ENCODE results near the gene ARNT2. TPM values are rescaled to one million over a fixed set of nuclear protein-coding genes. Genes with fewer than 3 reads are reported as not detected.

ARNT2 gene
- total RNA-seq, 5 donors from 2014 or later (not counting 1 experiment from before 2014, with no cell fraction given), result 0.18 TPM; not detected in 4

GRCh38 chr15:80437334-80437891, 33.2 kb downstream of the ARNT2 start:
- Mint-ChIP-seq H3K4me1 (no peaks in the 10 kb centered on the region), H3K4me3 (no peak overlapping the region), H3K36me3 (no peaks in the 10 kb centered on the region), H3K27ac (no peak overlapping the region), H3K9me3 (no peaks in the 10 kb centered on the region), H3K27me3 (peaks cover 21 to 33% of the 10 kb centered on the region in 2 donors)
- no peak overlapping the region for H3K4me3 ChIP-seq (ENCODE audit: control insufficient read depth in 1 of 2, extremely low read depth in 1 of 2, low read length in 1 of 2)
- DNase-seq (no peak), ATAC-seq (replicated peaks in 1 of 4) (no peak)
- H3K4me1 ChIP-seq (ENCODE audit: control insufficient read depth in 1 of 2, extremely low read depth in 1 of 2, insufficient read depth in 2 of 2, low read length in 2 of 2), result no peaks in the 10 kb centered on the region
- 42% methylated on average over 2 of the region's 6 CpGs for WGBS (ENCODE audit: insufficient coverage)
- peaks cover 0 to 10% of the 10 kb centered on the region in 2 experiments for H3K27me3 ChIP-seq (replicated peaks in 1 of 2; ENCODE audit: control insufficient read depth in 2 of 2, extremely low read depth in 1 of 2, insufficient read depth in 2 of 2, low read length in 1 of 2)
- POLR2A ChIA-PET, result no interaction called here
- no peak overlapping the region for H3K27ac ChIP-seq (ENCODE audit: low read length)
- H3K9me3 ChIP-seq, result no peaks in the 10 kb centered on the region
- CTCF ChIA-PET, result no interaction called here
- no peaks in the 10 kb centered on the region for H3K36me3 ChIP-seq (ENCODE audit: control insufficient read depth in 2 of 2, extremely low read depth in 1 of 2, insufficient read depth in 1 of 2, low read length in 1 of 2)

DNA sequence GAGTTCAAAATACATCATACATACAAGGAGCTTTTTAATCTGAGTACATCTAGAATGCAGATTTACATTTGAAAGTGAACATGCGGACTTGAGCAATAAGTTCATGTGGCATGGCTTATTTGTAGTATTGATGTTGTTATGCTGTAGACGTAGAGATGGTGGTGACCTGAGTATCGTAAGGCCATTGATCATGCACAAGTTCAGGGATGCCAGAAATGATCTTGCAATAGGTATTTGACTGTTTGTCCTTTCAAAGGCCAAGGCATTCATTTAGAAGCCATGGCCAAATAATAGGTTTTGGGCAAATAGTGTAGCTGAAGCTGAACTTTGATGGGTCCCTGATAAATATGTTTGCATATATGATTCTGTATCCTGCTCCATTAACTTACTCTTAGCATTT, 35.0 kb downstream of the ARNT2 start:
- ATAC-seq (replicated peaks in 1 of 4), result no peak
- no peak overlapping the region for H3K4me3 Mint-ChIP-seq
- no peaks in the 10 kb centered on the region for H3K4me1 Mint-ChIP-seq
- H3K27ac ChIP-seq (ENCODE audit: low read length), result no peak overlapping the region
- no peaks in the 10 kb centered on the region for H3K36me3 ChIP-seq (ENCODE audit: control insufficient read depth in 2 of 2, extremely low read depth in 1 of 2, insufficient read depth in 1 of 2, low read length in 1 of 2)
- POLR2A ChIA-PET, result no interaction called here
- no peaks in the 10 kb centered on the region for H3K9me3 ChIP-seq
- H3K4me3 ChIP-seq (ENCODE audit: control insufficient read depth in 1 of 2, extremely low read depth in 1 of 2, low read length in 1 of 2), result no peak overlapping the region
- no peaks in the 10 kb centered on the region for H3K4me1 ChIP-seq (ENCODE audit: control insufficient read depth in 1 of 2, extremely low read depth in 1 of 2, insufficient read depth in 2 of 2, low read length in 2 of 2)
- H3K9me3 Mint-ChIP-seq, result no peaks in the 10 kb centered on the region
- peaks cover 21 to 29% of the 10 kb centered on the region in 2 donors for H3K27me3 Mint-ChIP-seq
- peaks cover 0 to 25% of the 10 kb centered on the region in 2 experiments for H3K27me3 ChIP-seq (replicated peaks in 1 of 2; ENCODE audit: control insufficient read depth in 2 of 2, extremely low read depth in 1 of 2, insufficient read depth in 2 of 2, low read length in 1 of 2)
- CTCF ChIA-PET, result interaction anchor here in 1 of 2 donors (0.7 kb wide), 1 partner anchor 1768 kb away, joined by 4 read pairs; no protein-coding TSS in a partner anchor
- 89% methylated on average over 3 of the region's 3 CpGs for WGBS (ENCODE audit: insufficient coverage)
- DNase-seq, result no peak
- no peaks in the 10 kb centered on the region for H3K36me3 Mint-ChIP-seq
- no peak overlapping the region for H3K27ac Mint-ChIP-seq

DNA sequence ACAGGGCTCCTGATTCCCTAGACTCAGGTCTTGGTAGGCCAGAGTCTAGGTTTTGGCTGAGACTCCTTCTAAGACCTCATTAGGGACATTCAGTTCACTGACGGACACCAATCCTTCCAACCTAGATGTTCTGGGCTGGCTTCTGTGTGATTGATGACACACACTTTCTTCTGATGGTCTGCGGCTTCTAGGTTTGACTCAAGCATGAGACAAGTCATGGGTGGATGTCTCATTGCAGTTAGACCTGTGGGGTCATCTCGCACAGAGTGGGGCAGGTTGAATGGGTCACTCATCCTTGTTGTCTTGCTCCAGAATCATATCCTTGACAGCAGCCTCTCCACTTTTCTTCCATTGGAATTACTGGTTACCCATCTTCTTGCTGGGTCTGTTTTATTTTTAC, 35.8 kb downstream of the ARNT2 start:
- POLR2A ChIA-PET, result no interaction called here
- Mint-ChIP-seq H3K4me3 (no peak overlapping the region), H3K27ac (no peak overlapping the region), H3K9me3 (no peaks in the 10 kb centered on the region), H3K27me3 (peaks cover 21 to 25% of the 10 kb centered on the region in 2 donors), H3K36me3 (no peaks in the 10 kb centered on the region), H3K4me1 (no peaks in the 10 kb centered on the region)
- no peak for DNase-seq
- H3K36me3 ChIP-seq (ENCODE audit: control insufficient read depth in 2 of 2, extremely low read depth in 1 of 2, insufficient read depth in 1 of 2, low read length in 1 of 2), result no peaks in the 10 kb centered on the region
- peaks cover 0 to 32% of the 10 kb centered on the region in 2 experiments for H3K27me3 ChIP-seq (replicated peaks in 1 of 2; ENCODE audit: control insufficient read depth in 2 of 2, extremely low read depth in 1 of 2, insufficient read depth in 2 of 2, low read length in 1 of 2)
- no peak overlapping the region for H3K4me3 ChIP-seq (ENCODE audit: control insufficient read depth in 1 of 2, extremely low read depth in 1 of 2, low read length in 1 of 2)
- no peak overlapping the region for H3K27ac ChIP-seq (ENCODE audit: low read length)
- no CpG with 5 or more reads among the region's 3 CpGs for WGBS (ENCODE audit: insufficient coverage)
- no peaks in the 10 kb centered on the region for H3K9me3 ChIP-seq
- ATAC-seq (replicated peaks in 1 of 4), result no peak
- CTCF ChIA-PET, result no interaction called here
- no peaks in the 10 kb centered on the region for H3K4me1 ChIP-seq (ENCODE audit: control insufficient read depth in 1 of 2, extremely low read depth in 1 of 2, insufficient read depth in 2 of 2, low read length in 2 of 2)

GRCh38 chr15:80441041-80441440, 36.9 kb downstream of the ARNT2 start:
- Histone ChIP-seq H3K36me3 (ENCODE audit: control insufficient read depth in 2 of 2, extremely low read depth in 1 of 2, insufficient read depth in 1 of 2, low read length in 1 of 2) (no peaks in the 10 kb centered on the region), H3K4me1 (ENCODE audit: control insufficient read depth in 1 of 2, extremely low read depth in 1 of 2, insufficient read depth in 2 of 2, low read length in 2 of 2) (no peaks in the 10 kb centered on the region), H3K4me3 (ENCODE audit: control insufficient read depth in 1 of 2, extremely low read depth in 1 of 2, low read length in 1 of 2) (no peak overlapping the region), H3K27me3 (replicated peaks in 1 of 2; ENCODE audit: control insufficient read depth in 2 of 2, extremely low read depth in 1 of 2, insufficient read depth in 2 of 2, low read length in 1 of 2) (peaks cover 0 to 33% of the 10 kb centered on the region in 2 experiments), H3K27ac (ENCODE audit: low read length) (no peak overlapping the region), H3K9me3 (no peaks in the 10 kb centered on the region)
- POLR2A ChIA-PET, result no interaction called here
- H3K36me3 Mint-ChIP-seq, result no peaks in the 10 kb centered on the region
- H3K27me3 Mint-ChIP-seq, result peaks cover 21 to 25% of the 10 kb centered on the region in 2 donors
- no peak overlapping the region for H3K4me3 Mint-ChIP-seq
- H3K27ac Mint-ChIP-seq, result no peak overlapping the region
- H3K4me1 Mint-ChIP-seq, result no peaks in the 10 kb centered on the region
- WGBS (ENCODE audit: insufficient coverage), result no CpG with 5 or more reads among the region's 3 CpGs
- ATAC-seq (replicated peaks in 1 of 4) (no peak), DNase-seq (no peak)
- H3K9me3 Mint-ChIP-seq, result no peaks in the 10 kb centered on the region
- CTCF ChIA-PET, result no interaction called here

- H3K27me3 ChIP-seq (replicated peaks in 1 of 2; ENCODE audit: control insufficient read depth in 2 of 2, extremely low read depth in 1 of 2, insufficient read depth in 2 of 2, low read length in 1 of 2), result peaks cover 0 to 36% of the 10 kb centered on the region in 2 experiments
- H3K4me3 ChIP-seq (ENCODE audit: control insufficient read depth in 1 of 2, extremely low read depth in 1 of 2, low read length in 1 of 2), result no peak overlapping the region
- POLR2A ChIA-PET, result no interaction called here
- no peaks in the 10 kb centered on the region for H3K36me3 ChIP-seq (ENCODE audit: control insufficient read depth in 2 of 2, extremely low read depth in 1 of 2, insufficient read depth in 1 of 2, low read length in 1 of 2)
- WGBS (ENCODE audit: insufficient coverage), result 83% methylated on average over 2 of the region's 7 CpGs
- Mint-ChIP-seq H3K4me1 (no peaks in the 10 kb centered on the region), H3K27ac (no peak overlapping the region), H3K9me3 (no peaks in the 10 kb centered on the region), H3K36me3 (no peaks in the 10 kb centered on the region), H3K27me3 (peaks cover 21 to 22% of the 10 kb centered on the region in 2 donors), H3K4me3 (no peak overlapping the region)
- H3K9me3 ChIP-seq, result no peaks in the 10 kb centered on the region
- ATAC-seq (replicated peaks in 1 of 4) (no peak), DNase-seq (no peak)
- H3K27ac ChIP-seq (ENCODE audit: low read length), result no peak overlapping the region
- H3K4me1 ChIP-seq (ENCODE audit: control insufficient read depth in 1 of 2, extremely low read depth in 1 of 2, insufficient read depth in 2 of 2, low read length in 2 of 2), result no peaks in the 10 kb centered on the region
- CTCF ChIA-PET, result no interaction called here
Measured at GRCh38 chr15:80441714-80442113, 37.5 kb downstream of the ARNT2 start.

- H3K4me3 ChIP-seq (ENCODE audit: control insufficient read depth in 1 of 2, extremely low read depth in 1 of 2, low read length in 1 of 2), result no peak overlapping the region
- ChIA-PET CTCF (no interaction called here), POLR2A (no interaction called here)
- Mint-ChIP-seq H3K36me3 (no peaks in the 10 kb centered on the region), H3K9me3 (no peaks in the 10 kb centered on the region), H3K27me3 (peaks cover 16 to 17% of the 10 kb centered on the region in 2 donors), H3K27ac (no peak overlapping the region), H3K4me3 (no peak overlapping the region), H3K4me1 (no peaks in the 10 kb centered on the region)
- no peaks in the 10 kb centered on the region for H3K9me3 ChIP-seq
- H3K4me1 ChIP-seq (ENCODE audit: control insufficient read depth in 1 of 2, extremely low read depth in 1 of 2, insufficient read depth in 2 of 2, low read length in 2 of 2), result no peaks in the 10 kb centered on the region
- ATAC-seq (replicated peaks in 1 of 4), result no peak
- H3K36me3 ChIP-seq (ENCODE audit: control insufficient read depth in 2 of 2, extremely low read depth in 1 of 2, insufficient read depth in 1 of 2, low read length in 1 of 2), result no peaks in the 10 kb centered on the region
- DNase-seq, result no peak
- 91% methylated on average over 4 of the region's 6 CpGs for WGBS (ENCODE audit: insufficient coverage)
- no peak overlapping the region for H3K27ac ChIP-seq (ENCODE audit: low read length)
- H3K27me3 ChIP-seq (replicated peaks in 1 of 2; ENCODE audit: control insufficient read depth in 2 of 2, extremely low read depth in 1 of 2, insufficient read depth in 2 of 2, low read length in 1 of 2), result peaks cover 0 to 36% of the 10 kb centered on the region in 2 experiments
Measured at GRCh38 chr15:80442728-80443403, 38.7 kb downstream of the ARNT2 start.
